Measurements from ENCODE around the gene UBE2QL1. TPM values are rescaled to one million over a fixed set of nuclear protein-coding genes. Genes with fewer than 3 reads are reported as not detected.

The UBE2QL1 gene
- total and polyA plus RNA-seq, 4 donors: 0.02 to 0.51 (median 0.09) TPM

GRCh38 chr5:6527749-6528455, 79.2 kb downstream of the UBE2QL1 start:
- Histone ChIP-seq H3K27ac (ENCODE audit: low read depth in 1 of 2, low read length in 1 of 2) (no peak overlapping the region), H3K9me3 (ENCODE audit: control insufficient read depth in 4 of 4, insufficient read depth in 3 of 4, low read length in 3 of 4) (peaks cover 0 to 4% (median 0%) of the 10 kb centered on the region in 4 donors), H3K4me3 (no peak overlapping the region), H3K9ac (ENCODE audit: insufficient read depth in 1 of 2, low read length in 2 of 2) (no peak overlapping the region), H3K27me3 (ENCODE audit: control insufficient read depth in 3 of 3, insufficient read depth in 3 of 3, low read length in 2 of 3) (no peaks in the 10 kb centered on the region), H3K36me3 (ENCODE audit: control insufficient read depth in 4 of 4, insufficient read depth in 4 of 4, low read length in 4 of 4) (no peaks in the 10 kb centered on the region), H3K4me1 (ENCODE audit: control insufficient read depth in 5 of 5, insufficient read depth in 5 of 5, low read length in 5 of 5) (no peaks in the 10 kb centered on the region)
- no peak for ATAC-seq (ENCODE audit: insufficient read depth, low FRiP score)
- TF ChIP-seq CTCF (IDR thresholded peaks at IDR 0.05; ENCODE audit: control extremely low read depth, extremely low read depth): no peak
- 81 to 82% methylated on average over 12 of the region's 12 CpGs for WGBS, 2 donors
- no peak for DNase-seq

GRCh38 chr5:6535594-6535993, 86.9 kb downstream of the UBE2QL1 start:
- TF ChIP-seq CTCF (IDR thresholded peaks at IDR 0.05; ENCODE audit: control extremely low read depth, extremely low read depth): no peak
- no peak overlapping the region for H3K4me3 ChIP-seq
- H3K9me3 ChIP-seq (ENCODE audit: control insufficient read depth in 4 of 4, insufficient read depth in 3 of 4, low read length in 3 of 4): peaks cover 0 to 3% (median 0%) of the 10 kb centered on the region in 4 donors
- ATAC-seq (ENCODE audit: insufficient read depth, low FRiP score): no peak
- no peak overlapping the region for H3K27ac ChIP-seq (ENCODE audit: low read depth in 1 of 2, low read length in 1 of 2)
- H3K36me3 ChIP-seq (ENCODE audit: control insufficient read depth in 4 of 4, insufficient read depth in 4 of 4, low read length in 4 of 4): no peaks in the 10 kb centered on the region
- no peak for DNase-seq
- no peak overlapping the region for H3K9ac ChIP-seq (ENCODE audit: insufficient read depth in 1 of 2, low read length in 2 of 2)
- no peaks in the 10 kb centered on the region for H3K27me3 ChIP-seq (ENCODE audit: control insufficient read depth in 3 of 3, insufficient read depth in 3 of 3, low read length in 2 of 3)
- H3K4me1 ChIP-seq (ENCODE audit: control insufficient read depth in 5 of 5, insufficient read depth in 5 of 5, low read length in 5 of 5): no peaks in the 10 kb centered on the region
- 71 to 78% methylated on average over 2 of the region's 2 CpGs for WGBS, 2 donors

- no peak overlapping the region for H3K27ac ChIP-seq (ENCODE audit: low read depth in 1 of 2, low read length in 1 of 2)
- ATAC-seq (ENCODE audit: insufficient read depth, low FRiP score) (no peak), DNase-seq (no peak)
- H3K9ac ChIP-seq (ENCODE audit: insufficient read depth in 1 of 2, low read length in 2 of 2): no peak overlapping the region
- H3K4me3 ChIP-seq: no peak overlapping the region
- H3K9me3 ChIP-seq (ENCODE audit: control insufficient read depth in 4 of 4, insufficient read depth in 3 of 4, low read length in 3 of 4): peaks cover 0 to 3% (median 0%) of the 10 kb centered on the region in 4 donors
- WGBS, 2 donors: 95 to 97% methylated on average over 1 of the region's 1 CpG
- no peaks in the 10 kb centered on the region for H3K36me3 ChIP-seq (ENCODE audit: control insufficient read depth in 4 of 4, insufficient read depth in 4 of 4, low read length in 4 of 4)
- TF ChIP-seq CTCF (IDR thresholded peaks at IDR 0.05; ENCODE audit: control extremely low read depth, extremely low read depth): no peak
- no peaks in the 10 kb centered on the region for H3K27me3 ChIP-seq (ENCODE audit: control insufficient read depth in 3 of 3, insufficient read depth in 3 of 3, low read length in 2 of 3)
- H3K4me1 ChIP-seq (ENCODE audit: control insufficient read depth in 5 of 5, insufficient read depth in 5 of 5, low read length in 5 of 5): no peaks in the 10 kb centered on the region
Measured at GRCh38 chr5:6539060-6539459, 90.4 kb downstream of the UBE2QL1 start.
